ENCODE results near the gene CD47. TPM values are rescaled to one million over a fixed set of nuclear protein-coding genes. Genes with fewer than 3 reads are reported as not detected.
A peak's percentile ranks its signal among the peaks of the same experiment; 100 is the strongest.

The CD47 gene
- total RNA-seq, 2 donors from 2014 or later, result 82.6 to 113 TPM

- Mint-ChIP-seq H3K4me1 (ENCODE audit: low read depth in 2 of 2) (peaks cover 43% of the 10 kb centered on the region in 2 donors), H3K27ac (no peak overlapping the region), H3K27me3 (no peaks in the 10 kb centered on the region), H3K9me3 (no peaks in the 10 kb centered on the region), H3K36me3 (no peaks in the 10 kb centered on the region), H3K4me3 (no peak overlapping the region)
- ATAC-seq (no peak), DNase-seq (ENCODE audit: low spot score) (no peak)
Measured at GRCh38 chr3:108103886-108104797, 13.3 kb upstream of the CD47 start.

GRCh38 chr3:108103040-108103751, 12.4 kb upstream of the CD47 start:
- DNase-seq (ENCODE audit: low spot score) (no peak), ATAC-seq (no peak)
- Mint-ChIP-seq H3K9me3 (no peaks in the 10 kb centered on the region), H3K4me1 (ENCODE audit: low read depth in 2 of 2) (peaks cover 44 to 46% of the 10 kb centered on the region in 2 donors), H3K27ac (peak overlapping the region in 1 of 2 donors; percentile 32), H3K36me3 (no peaks in the 10 kb centered on the region), H3K27me3 (no peaks in the 10 kb centered on the region), H3K4me3 (no peak overlapping the region)

GRCh38 chr3:108102420-108103039, 11.7 kb upstream of the CD47 start:
- Mint-ChIP-seq H3K27me3 (no peaks in the 10 kb centered on the region), H3K36me3 (no peaks in the 10 kb centered on the region), H3K27ac (peak overlapping the region in 1 of 2 donors; percentile 32), H3K4me1 (ENCODE audit: low read depth in 2 of 2) (peaks cover 49% of the 10 kb centered on the region in 2 donors), H3K9me3 (no peaks in the 10 kb centered on the region), H3K4me3 (no peak overlapping the region)
- DNase-seq (ENCODE audit: low spot score), result no peak
- ATAC-seq, result no peak

- H3K36me3 Mint-ChIP-seq, result no peaks in the 10 kb centered on the region
- no peaks in the 10 kb centered on the region for H3K27me3 Mint-ChIP-seq
- ATAC-seq (peak; percentile 66 to 70), DNase-seq (ENCODE audit: low spot score) (no peak)
- peak overlapping the region; percentile 71 for H3K4me3 Mint-ChIP-seq
- peak overlapping the region; percentile 32 to 61 for H3K27ac Mint-ChIP-seq
- H3K4me1 Mint-ChIP-seq (ENCODE audit: low read depth in 2 of 2), result peaks cover 62 to 64% of the 10 kb centered on the region in 2 donors
- no peaks in the 10 kb centered on the region for H3K9me3 Mint-ChIP-seq
Measured at GRCh38 chr3:108100906-108101660, 10.3 kb upstream of the CD47 start.

- Mint-ChIP-seq H3K36me3 (no peaks in the 10 kb centered on the region), H3K9me3 (no peaks in the 10 kb centered on the region), H3K27me3 (no peaks in the 10 kb centered on the region), H3K4me1 (ENCODE audit: low read depth in 2 of 2) (peaks cover 65 to 68% of the 10 kb centered on the region in 2 donors), H3K27ac (peak overlapping the region; percentile 21 to 61), H3K4me3 (peak overlapping the region; percentile 71)
- ATAC-seq, result peak; percentile 62 to 67
- peak; percentile 68 for DNase-seq (ENCODE audit: low spot score)
Measured at GRCh38 chr3:108099679-108100428, 9.0 kb upstream of the CD47 start.

- peaks cover 67 to 70% of the 10 kb centered on the region in 2 donors for H3K4me1 Mint-ChIP-seq (ENCODE audit: low read depth in 2 of 2)
- peak in 1 of 2 donors; percentile 50 for ATAC-seq
- no peaks in the 10 kb centered on the region for H3K9me3 Mint-ChIP-seq
- H3K27me3 Mint-ChIP-seq, result no peaks in the 10 kb centered on the region
- peak overlapping the region; percentile 71 for H3K4me3 Mint-ChIP-seq
- DNase-seq (ENCODE audit: low spot score), result no peak
- peak overlapping the region; percentile 21 to 61 for H3K27ac Mint-ChIP-seq
- no peaks in the 10 kb centered on the region for H3K36me3 Mint-ChIP-seq
Measured at GRCh38 chr3:108099244-108099643, 8.4 kb upstream of the CD47 start.

- Mint-ChIP-seq H3K4me3 (no peak overlapping the region), H3K9me3 (no peaks in the 10 kb centered on the region), H3K27me3 (no peaks in the 10 kb centered on the region), H3K4me1 (ENCODE audit: low read depth in 2 of 2) (peaks cover 66 to 71% of the 10 kb centered on the region in 2 donors), H3K27ac (peak overlapping the region; percentile 20 to 40), H3K36me3 (no peaks in the 10 kb centered on the region)
- DNase-seq (ENCODE audit: low spot score), result no peak
- ATAC-seq, result no peak
Measured at GRCh38 chr3:108098003-108098370, 7.2 kb upstream of the CD47 start.

GRCh38 chr3:108097322-108098002, 6.6 kb upstream of the CD47 start:
- H3K27ac Mint-ChIP-seq, result peak overlapping the region; percentile 20 to 40
- H3K4me1 Mint-ChIP-seq (ENCODE audit: low read depth in 2 of 2), result peaks cover 66 to 71% of the 10 kb centered on the region in 2 donors
- peak overlapping the region; percentile 47 for H3K4me3 Mint-ChIP-seq

GRCh38 chr3:108096532-108097321, 5.9 kb upstream of the CD47 start:
- Mint-ChIP-seq H3K9me3 (peaks cover under 1% of the 10 kb centered on the region), H3K4me3 (peak overlapping the region; percentile 47), H3K4me1 (ENCODE audit: low read depth in 2 of 2) (peaks cover 68 to 71% of the 10 kb centered on the region in 2 donors), H3K36me3 (peaks cover 6% of the 10 kb centered on the region), H3K27me3 (no peaks in the 10 kb centered on the region), H3K27ac (peak overlapping the region; percentile 20 to 40)
- ATAC-seq (no peak), DNase-seq (ENCODE audit: low spot score) (no peak)

More at GRCh38 chr3:108097322-108098002, 6.6 kb upstream of the CD47 start:
- Mint-ChIP-seq H3K27me3 (no peaks in the 10 kb centered on the region), H3K36me3 (no peaks in the 10 kb centered on the region), H3K9me3 (no peaks in the 10 kb centered on the region)
- DNase-seq (ENCODE audit: low spot score), result no peak
- no peak for ATAC-seq

GRCh38 chr3:108093616-108094015, 2.8 kb upstream of the CD47 start:
- Mint-ChIP-seq H3K9me3 (peaks cover 3% of the 10 kb centered on the region), H3K27ac (peak overlapping the region in 1 of 2 donors; percentile 95), H3K36me3 (peaks cover 10% of the 10 kb centered on the region), H3K4me3 (no peak overlapping the region), H3K27me3 (no peaks in the 10 kb centered on the region), H3K4me1 (ENCODE audit: low read depth in 2 of 2) (peaks cover 48 to 49% of the 10 kb centered on the region in 2 donors)
- ATAC-seq, result no peak
- DNase-seq (ENCODE audit: low spot score), result no peak

- Mint-ChIP-seq H3K9me3 (peaks cover 3% of the 10 kb centered on the region), H3K27ac (peak overlapping the region in 1 of 2 donors; percentile 95), H3K4me1 (ENCODE audit: low read depth in 2 of 2) (peaks cover 47 to 50% of the 10 kb centered on the region in 2 donors), H3K36me3 (peaks cover 10% of the 10 kb centered on the region), H3K27me3 (no peaks in the 10 kb centered on the region), H3K4me3 (peak overlapping the region; percentile 92)
- ATAC-seq, result no peak
- DNase-seq (ENCODE audit: low spot score), result no peak
Measured at GRCh38 chr3:108093021-108093420, 2.2 kb upstream of the CD47 start.

Measured in natural killer cell treated with Interleukin-12 subunit alpha and Interleukin-12 subunit beta and Interleukin-15 and Interleukin-18, amount 100 ng/mL, for 72 hours (primary cell).